GM12875 (cell line): ENCODE results near the gene CACNA1F.
A peak's percentile ranks its signal among the peaks of the same experiment; 100 is the strongest.

Experiments used
- H3K4me3 ChIP-seq: one replicate; pipeline ENCODE4 v1.5.1; 2011; ENCODE audit warnings: low read depth, low read length, control low read depth
- TF ChIP-seq, protein P1 (sequence below): IDR thresholded peaks from 2 replicates; pipeline ENCODE4 v1.5.1; 2011; ENCODE audit warnings: low read depth, mild to moderate bottlenecking, control low read depth, inconsistent platforms, low read length, moderate library complexity, borderline replicate concordance; ENCODE audit not compliant: insufficient read depth

CACNA1F gene

DNA sequence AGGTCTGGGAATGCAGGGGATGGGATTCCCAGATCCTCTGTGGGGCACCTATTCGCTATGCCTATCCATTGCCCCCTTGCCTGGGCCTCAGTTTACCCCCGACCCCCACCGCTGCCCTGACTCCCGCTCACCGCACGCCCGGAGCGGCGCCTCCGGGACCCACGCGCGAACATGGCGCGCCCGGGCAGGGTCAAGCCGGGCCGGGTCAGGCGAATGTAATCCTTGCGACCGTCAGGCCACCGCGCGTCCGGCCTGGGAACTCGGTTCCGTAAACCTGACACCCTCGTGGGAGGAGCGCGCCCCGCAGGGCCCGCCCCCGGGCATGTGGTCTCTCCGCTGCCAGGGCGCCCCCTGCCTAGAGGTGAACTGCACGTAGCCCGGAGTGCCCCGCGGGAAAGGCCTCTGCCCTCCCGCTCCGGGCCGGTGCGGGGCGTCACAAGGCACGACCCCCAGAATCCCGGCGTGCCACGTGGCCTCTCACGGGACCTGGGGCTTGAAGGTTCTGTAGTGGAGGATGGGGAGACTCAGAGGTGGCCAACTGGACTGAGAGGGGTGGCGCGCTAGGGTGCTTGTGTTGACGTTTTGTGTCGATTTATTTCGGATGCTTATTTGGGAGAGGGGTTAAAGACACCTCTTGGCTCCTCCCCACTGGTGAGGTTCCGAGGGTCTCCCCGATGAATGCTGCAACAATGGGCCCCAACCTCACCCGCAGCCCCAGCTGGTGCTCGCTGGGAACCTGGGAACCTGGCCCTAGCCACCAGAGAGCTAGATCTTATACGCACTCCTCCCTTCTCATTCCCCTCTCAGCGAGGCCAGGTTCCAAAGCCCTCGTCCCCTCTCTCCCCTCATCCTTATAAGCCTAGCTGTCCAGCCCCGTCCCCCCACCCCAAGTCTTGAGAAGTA, 46.8 kb downstream of the CACNA1F start, which contains the start of gene PRICKLE3:
Gene PRICKLE3 (minus strand): TSS at position 249 of the 903 bp plus-strand sequence. CDS start 76 bp downstream, at position 173.
- TF ChIP-seq, protein P1, sequence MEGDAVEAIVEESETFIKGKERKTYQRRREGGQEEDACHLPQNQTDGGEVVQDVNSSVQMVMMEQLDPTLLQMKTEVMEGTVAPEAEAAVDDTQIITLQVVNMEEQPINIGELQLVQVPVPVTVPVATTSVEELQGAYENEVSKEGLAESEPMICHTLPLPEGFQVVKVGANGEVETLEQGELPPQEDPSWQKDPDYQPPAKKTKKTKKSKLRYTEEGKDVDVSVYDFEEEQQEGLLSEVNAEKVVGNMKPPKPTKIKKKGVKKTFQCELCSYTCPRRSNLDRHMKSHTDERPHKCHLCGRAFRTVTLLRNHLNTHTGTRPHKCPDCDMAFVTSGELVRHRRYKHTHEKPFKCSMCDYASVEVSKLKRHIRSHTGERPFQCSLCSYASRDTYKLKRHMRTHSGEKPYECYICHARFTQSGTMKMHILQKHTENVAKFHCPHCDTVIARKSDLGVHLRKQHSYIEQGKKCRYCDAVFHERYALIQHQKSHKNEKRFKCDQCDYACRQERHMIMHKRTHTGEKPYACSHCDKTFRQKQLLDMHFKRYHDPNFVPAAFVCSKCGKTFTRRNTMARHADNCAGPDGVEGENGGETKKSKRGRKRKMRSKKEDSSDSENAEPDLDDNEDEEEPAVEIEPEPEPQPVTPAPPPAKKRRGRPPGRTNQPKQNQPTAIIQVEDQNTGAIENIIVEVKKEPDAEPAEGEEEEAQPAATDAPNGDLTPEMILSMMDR, result peak; percentile 61
- peak within 1 kb of the TSS; percentile 59 for H3K4me3 ChIP-seq

DNA sequence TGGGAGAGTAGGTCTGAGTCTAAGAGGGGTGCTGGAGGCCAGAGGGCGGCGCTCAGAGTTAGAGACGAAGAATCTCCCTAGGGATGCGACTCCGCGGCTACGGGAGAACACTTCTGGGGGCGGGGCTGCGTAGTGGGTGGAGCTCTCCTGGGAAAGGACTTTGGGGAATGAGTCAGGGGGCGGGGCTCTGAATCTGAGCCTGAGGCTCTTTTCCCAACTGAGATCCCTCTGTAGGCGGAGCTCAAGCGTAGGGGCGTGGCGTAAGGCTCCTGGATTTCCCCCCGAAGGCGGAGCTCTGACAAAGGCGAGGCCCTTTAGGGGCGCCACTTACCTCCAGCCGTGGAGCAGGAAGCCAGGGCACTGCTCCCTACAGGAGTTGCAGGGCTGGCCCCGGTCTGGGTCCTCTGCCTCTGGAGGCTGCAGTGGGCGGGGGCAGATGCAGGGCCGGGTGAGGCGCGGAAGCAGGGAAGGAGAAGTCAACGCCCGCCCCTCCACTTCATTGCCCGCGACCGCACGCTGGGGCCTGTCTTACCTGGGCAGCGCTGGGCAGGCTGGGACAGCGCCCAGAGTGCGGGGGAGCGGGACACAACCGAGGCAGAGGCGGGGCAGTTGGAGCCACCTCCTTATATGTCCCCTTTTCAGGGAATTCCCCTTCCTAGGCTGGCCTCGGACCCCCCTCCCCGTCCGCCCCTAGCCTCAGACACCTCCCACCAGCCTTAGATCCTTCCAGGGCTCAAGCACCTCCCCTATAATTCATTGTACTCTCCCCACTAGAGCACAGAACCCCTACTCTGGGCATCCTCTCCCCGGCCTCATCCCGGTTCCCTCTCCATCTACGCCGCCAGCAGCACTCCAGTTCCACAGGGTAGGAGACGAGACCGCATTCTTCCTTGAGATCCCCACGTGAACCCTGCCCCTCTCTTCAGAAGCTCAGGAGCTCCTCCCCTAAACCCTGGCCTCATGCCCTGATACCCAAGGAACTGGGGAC, 48.6 kb downstream of the CACNA1F start:
- H3K4me3 ChIP-seq, result peak overlapping the region; percentile 59
- TF ChIP-seq, protein P1, result no peak

DNA sequence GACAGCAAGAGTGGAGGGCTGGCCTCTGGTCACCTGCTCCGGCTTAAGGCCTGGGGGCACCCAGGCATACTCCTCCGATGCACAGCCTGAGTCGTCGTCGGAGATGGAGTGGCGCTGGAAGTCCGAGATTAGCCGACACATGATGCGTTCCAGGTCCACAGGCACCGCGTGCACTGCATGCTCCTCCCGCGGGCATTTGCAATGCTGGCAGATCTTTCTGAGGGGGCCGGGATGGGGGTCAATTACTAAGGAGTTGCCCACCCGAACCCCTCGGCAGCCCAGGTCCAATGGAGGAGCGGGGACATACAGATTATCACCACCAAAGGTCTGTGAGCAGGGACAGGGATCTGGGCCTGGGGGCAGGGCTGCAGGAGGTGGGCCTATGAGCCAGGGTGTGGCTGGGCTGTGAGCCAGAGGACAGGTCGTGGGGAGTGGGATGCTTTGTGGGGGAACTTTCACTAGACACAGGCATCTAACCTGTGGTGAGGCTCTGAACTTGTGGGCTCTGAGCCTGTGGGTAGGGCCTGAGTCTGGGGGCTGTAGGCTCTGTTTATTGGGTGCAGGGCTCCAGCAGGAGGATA, 49.3 kb downstream of the CACNA1F start:
- H3K4me3 ChIP-seq, result no peak overlapping the region
- TF ChIP-seq, protein P1, result no peak

DNA sequence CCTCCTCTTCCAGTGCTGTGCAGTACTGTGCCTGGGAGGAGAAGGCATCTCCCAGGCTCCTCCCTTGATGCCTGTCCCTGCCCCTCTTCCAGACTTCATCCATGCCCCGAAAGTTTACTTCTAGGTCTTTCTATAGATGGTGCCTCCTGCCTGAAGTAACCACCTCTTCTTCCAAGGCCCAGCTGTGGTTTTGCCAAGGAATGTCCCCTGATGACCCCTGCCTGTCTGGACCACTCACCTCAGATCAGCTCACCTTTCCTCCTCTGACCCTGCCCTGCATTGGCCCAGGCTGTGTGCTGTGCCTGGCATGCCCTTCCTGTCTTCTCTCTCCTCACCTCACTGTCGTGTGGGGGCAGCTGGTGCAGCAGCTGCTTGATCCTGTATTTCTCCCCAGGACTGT, 53.8 kb downstream of the CACNA1F start:
- no peak overlapping the region for H3K4me3 ChIP-seq

DNA sequence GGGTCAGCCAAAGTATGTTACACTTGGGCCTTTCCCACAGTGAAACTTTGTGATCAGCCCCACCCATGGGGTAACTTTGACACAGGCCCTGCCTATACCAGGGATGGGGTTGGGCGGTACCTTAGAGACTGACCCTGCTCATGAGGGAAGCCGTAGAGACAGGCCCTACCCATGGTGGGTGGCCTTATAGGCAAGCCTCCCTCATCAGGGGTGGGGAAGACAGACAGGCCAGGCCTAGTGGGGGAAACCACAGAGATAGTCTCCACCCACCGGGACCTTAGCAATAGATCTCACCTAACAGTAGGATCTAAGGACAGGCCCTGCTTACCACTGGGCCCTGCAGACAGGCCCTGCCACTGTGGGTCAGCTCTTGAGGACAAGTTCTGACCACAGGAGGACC, 54.6 kb downstream of the CACNA1F start:
- TF ChIP-seq, protein P1, result no peak
- no peak overlapping the region for H3K4me3 ChIP-seq

More for the DNA sequence above, 53.8 kb downstream of the CACNA1F start:
- TF ChIP-seq, protein P1, result no peak

GRCh38 chrX:49177873-49178480, 55.2 kb downstream of the CACNA1F start:
- TF ChIP-seq, protein P1, result no peak
- no peak overlapping the region for H3K4me3 ChIP-seq
